ENCODE measurements around the gene EPHB2. TPM values are rescaled to one million over a fixed set of nuclear protein-coding genes. Genes with fewer than 3 reads are reported as not detected.

EPHB2 gene
- total RNA-seq, 1 donor from 2014 or later: not detected

- H3K36me3 Mint-ChIP-seq (ENCODE audit: low read depth): no peaks in the 10 kb centered on the region
- no peaks in the 10 kb centered on the region for H3K9me3 Mint-ChIP-seq
- no peaks in the 10 kb centered on the region for H3K4me1 Mint-ChIP-seq (ENCODE audit: low read depth)
- H3K27ac Mint-ChIP-seq: no peak overlapping the region
- no peak for DNase-seq (ENCODE audit: low spot score)
- intact Hi-C loops (cut with micrococcal nuclease): no loop called here
- peaks cover 9% of the 10 kb centered on the region for H3K27me3 Mint-ChIP-seq (ENCODE audit: low read depth)
- no peak overlapping the region for H3K4me3 Mint-ChIP-seq (ENCODE audit: low read depth)
Measured at GRCh38 chr1:22963044-22963677, 252.5 kb downstream of the EPHB2 start.

GRCh38 chr1:22966309-22966708 is 255.7 kb downstream of the EPHB2 start:
- peaks cover 30% of the 10 kb centered on the region for H3K27me3 Mint-ChIP-seq (ENCODE audit: low read depth)
- H3K9me3 Mint-ChIP-seq: no peaks in the 10 kb centered on the region
- no peak for DNase-seq (ENCODE audit: low spot score)
- H3K36me3 Mint-ChIP-seq (ENCODE audit: low read depth): no peaks in the 10 kb centered on the region
- no peaks in the 10 kb centered on the region for H3K4me1 Mint-ChIP-seq (ENCODE audit: low read depth)
- intact Hi-C loops (cut with micrococcal nuclease): no loop called here
- no peak overlapping the region for H3K27ac Mint-ChIP-seq
- no peak overlapping the region for H3K4me3 Mint-ChIP-seq (ENCODE audit: low read depth)

DNA sequence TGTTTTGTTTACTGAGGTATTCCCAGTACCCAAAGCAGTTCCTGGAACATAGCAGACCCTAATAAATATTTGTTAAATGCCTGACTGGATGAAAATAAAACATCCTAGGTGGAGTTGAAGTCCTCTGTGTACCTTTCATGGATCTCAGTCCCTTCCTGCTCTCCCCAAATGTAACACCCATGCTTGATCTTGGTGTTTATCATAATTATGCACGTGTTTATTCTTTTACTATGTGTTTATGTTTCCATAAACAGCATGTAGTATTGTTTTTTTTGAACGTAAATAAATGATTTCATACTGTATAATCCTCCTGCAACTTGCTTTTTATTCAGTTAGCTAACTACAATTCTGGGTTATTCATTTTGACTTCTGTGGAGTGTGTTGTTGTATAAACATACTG is 257.2 kb downstream of the EPHB2 start:
- H3K9me3 Mint-ChIP-seq: no peaks in the 10 kb centered on the region
- no peaks in the 10 kb centered on the region for H3K36me3 Mint-ChIP-seq (ENCODE audit: low read depth)
- H3K27ac Mint-ChIP-seq: no peak overlapping the region
- intact Hi-C loops (cut with micrococcal nuclease): no loop called here
- H3K4me3 Mint-ChIP-seq (ENCODE audit: low read depth): no peak overlapping the region
- H3K4me1 Mint-ChIP-seq (ENCODE audit: low read depth): no peaks in the 10 kb centered on the region
- H3K27me3 Mint-ChIP-seq (ENCODE audit: low read depth): peaks cover 38% of the 10 kb centered on the region
- no peak for DNase-seq (ENCODE audit: low spot score)

- Mint-ChIP-seq H3K4me3 (ENCODE audit: low read depth) (no peak overlapping the region), H3K27ac (no peak overlapping the region), H3K4me1 (ENCODE audit: low read depth) (no peaks in the 10 kb centered on the region), H3K36me3 (ENCODE audit: low read depth) (no peaks in the 10 kb centered on the region), H3K9me3 (no peaks in the 10 kb centered on the region), H3K27me3 (ENCODE audit: low read depth) (peaks cover 38% of the 10 kb centered on the region)
- intact Hi-C loops (cut with micrococcal nuclease): no loop called here
- no peak for DNase-seq (ENCODE audit: low spot score)
Measured at GRCh38 chr1:22969304-22969709, 258.7 kb downstream of the EPHB2 start.

GRCh38 chr1:22970096-22970495 is 259.5 kb downstream of the EPHB2 start:
- intact Hi-C loops (cut with micrococcal nuclease): no loop called here
- Mint-ChIP-seq H3K4me1 (ENCODE audit: low read depth) (no peaks in the 10 kb centered on the region), H3K27ac (no peak overlapping the region), H3K27me3 (ENCODE audit: low read depth) (peaks cover 38% of the 10 kb centered on the region), H3K9me3 (no peaks in the 10 kb centered on the region), H3K36me3 (ENCODE audit: low read depth) (no peaks in the 10 kb centered on the region), H3K4me3 (ENCODE audit: low read depth) (no peak overlapping the region)
- DNase-seq (ENCODE audit: low spot score): no peak

Other genes starting within 250 kb of the EPHB2 start
- gene EPHA8, start 147.3 kb upstream of the EPHB2 start, total RNA-seq: not detected in 2 replicates
- not detected in 2 replicates for gene C1QA, start 74.2 kb upstream of the EPHB2 start, total RNA-seq
- not detected in 2 replicates for gene C1QC, start 67.2 kb upstream of the EPHB2 start, total RNA-seq
- not detected in 2 replicates for gene C1QB, start 57.6 kb upstream of the EPHB2 start, total RNA-seq

Measured in activated T-helper 2 cell treated with anti-CD3 and anti-CD28 coated beads, Interferon-gamma antibody, Interleukin-2, Interleukin-4, amounts not matched to agents 10 μg/mL and 5 μg/mL and 100 μg/mL, durations not matched to agents 14 hours and 24 hours and 36 hours (primary cell).